SU-DHL-6 (cell line): ENCODE data around the gene RASSF3.

Experiments used
- CTCF ChIP-seq: fragments of 200-600 bp; sonication (generic); IDR thresholded peaks from one replicate; pipeline ENCODE4 v1.5.1; 2017; ENCODE audit warnings: antibody characterized with exemption, mild to moderate bottlenecking, low read length, moderate library complexity; ENCODE audit not compliant: insufficient read depth, poor library complexity, severe bottlenecking
- EZH2phosphoT487 ChIP-seq: fragments of 200-600 bp; sonication (generic), shearing (Covaris generic); conservative IDR thresholded peaks from 2 replicates; pipeline ENCODE4 v1.6.1; 2018; ENCODE audit warnings: mild to moderate bottlenecking, antibody characterized with exemption, low read length, moderate library complexity, mixed read lengths

DNA sequence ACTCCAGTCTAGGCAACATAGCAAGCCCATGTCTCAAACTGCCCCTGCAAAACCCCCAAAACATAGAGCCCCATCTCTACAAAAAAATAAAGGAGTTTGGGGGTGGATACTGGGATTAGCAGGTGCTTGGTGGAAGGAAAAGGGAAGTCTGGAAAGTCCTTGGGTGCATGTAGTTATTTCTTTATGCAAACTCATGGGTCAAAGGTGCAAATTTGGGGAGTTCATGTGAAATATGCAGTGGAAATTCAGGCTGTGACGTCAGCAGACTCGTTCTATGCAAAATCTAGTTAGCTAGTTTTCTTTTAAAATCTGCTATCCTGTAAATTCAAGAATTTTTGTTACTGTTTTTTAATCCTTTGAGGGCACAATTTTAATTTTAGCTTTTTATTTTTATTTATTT, 97.6 kb downstream of the RASSF3 start:
- TF ChIP-seq CTCF = no peak
- TF ChIP-seq EZH2phosphoT487 = no peak
